GM12878 (cell line): ENCODE measurements around the gene TAF6L. TPM values are rescaled to one million over a fixed set of nuclear protein-coding genes. Genes with fewer than 3 reads are reported as not detected.

Experiments
- ATF7 ChIP-seq: fragments of 450-650 bp; IDR thresholded peaks from 2 replicates; pipeline ENCODE4 v1.6.1; 2016; ENCODE audit warnings: low read depth, mild to moderate bottlenecking
- BHLHE40 ChIP-seq, 2 experiments: fragments of 450-650 bp in 1 of 2; IDR thresholded peaks; 2 replicates each; pipeline ENCODE4 v1.6.1; 2011 to 2017; ENCODE audit warnings: low read depth in 2 of 2, borderline replicate concordance in 1 of 2, improper control_type of control experiment in 1 of 2, low read length in 1 of 2, mild to moderate bottlenecking in 1 of 2
- CREB1 ChIP-seq: IDR thresholded peaks from 2 replicates; pipeline ENCODE4 v1.6.1; 2012; ENCODE audit warnings: low read depth, mild to moderate bottlenecking, inconsistent platforms
- CREM ChIP-seq: IDR thresholded peaks from 2 replicates; pipeline ENCODE4 v1.6.1; 2014; ENCODE audit warnings: antibody characterized with exemption, low read depth
- FOXM1 ChIP-seq: IDR thresholded peaks from 2 replicates; pipeline ENCODE4 v1.6.1; 2012; ENCODE audit warnings: low read depth, mild to moderate bottlenecking, inconsistent platforms, low read length, moderate library complexity
- IKZF1 ChIP-seq: fragments of 450-650 bp; conservative IDR thresholded peaks from 2 replicates; pipeline ENCODE4 v1.6.1; 2017; ENCODE audit warnings: antibody characterized with exemption, mild to moderate bottlenecking
- JUNB ChIP-seq: IDR thresholded peaks from 2 replicates; pipeline ENCODE4 v1.6.1; 2016; ENCODE audit warnings: antibody characterized with exemption, mild to moderate bottlenecking
- MTA3 ChIP-seq: IDR thresholded peaks from 2 replicates; pipeline ENCODE4 v1.6.1; 2012; ENCODE audit warnings: low read length, inconsistent platforms, borderline replicate concordance
- MXI1 ChIP-seq: fragments of 150-350 bp; IDR thresholded peaks from 2 replicates; pipeline ENCODE4 v1.6.1; 2011; ENCODE audit warnings: low read depth, mild to moderate bottlenecking, inconsistent platforms, low read length, improper control_type of control experiment
- NFIC ChIP-seq: IDR thresholded peaks from 2 replicates; pipeline ENCODE4 v1.6.1; 2012; ENCODE audit warnings: low read depth, mild to moderate bottlenecking, inconsistent platforms, low read length, moderate library complexity
- PAX8 ChIP-seq: fragments of 450-650 bp; IDR thresholded peaks from 2 replicates; pipeline ENCODE4 v1.6.1; 2017; ENCODE audit warnings: mild to moderate bottlenecking, moderate library complexity
- PML ChIP-seq: IDR thresholded peaks from 2 replicates; pipeline ENCODE4 v1.6.1; 2012; ENCODE audit warnings: low read length, inconsistent platforms
- RELA ChIP-seq: fragments of 450-650 bp; IDR thresholded peaks from 2 replicates; pipeline ENCODE4 v1.8.0; 2014; ENCODE audit warnings: borderline replicate concordance; ENCODE audit not compliant: partially characterized antibody
- SP1 ChIP-seq: IDR thresholded peaks from one replicate; pipeline ENCODE4 v1.6.1; 2011; ENCODE audit warnings: low read depth, low read length
- TCF3 ChIP-seq: IDR thresholded peaks from 2 replicates; pipeline ENCODE4 v1.6.1; 2012; ENCODE audit warnings: low read depth, mild to moderate bottlenecking, low read length, borderline replicate concordance; ENCODE audit not compliant: insufficient read depth
- TCF7 ChIP-seq: IDR thresholded peaks from 2 replicates; pipeline ENCODE4 v1.6.1; 2014; ENCODE audit warnings: antibody characterized with exemption, borderline replicate concordance
- YBX1 ChIP-seq: fragments of 450-650 bp; IDR thresholded peaks from 2 replicates; pipeline ENCODE4 v1.6.1; 2016; ENCODE audit warnings: antibody characterized with exemption
- ZNF622 ChIP-seq: fragments of 450-650 bp; IDR thresholded peaks from 2 replicates; pipeline ENCODE4 v1.6.1; 2017; ENCODE audit warnings: mild to moderate bottlenecking, inconsistent platforms
- polyA plus RNA-seq, 11 experiments: library from polyadenylated mRNA; depleted of rRNA in 4 of 11; unstranded in 6 of 11; stranded (reverse) in 5 of 11; fragments of >200 nt; fragmentation: Nextera tagmentation in 4 of 11; fragmentation: Illumina TruSeq in 1 of 11; extraction: Ambion mirVana in 4 of 11; extraction: Trizol in 1 of 11; gene quantifications; 1 replicate in 1 of 11; 2 replicates in 10 of 11; pipeline versions ENCODE4 v1.2.1 to v1.2.3, GENCODE V29; 2011 to 2016; ENCODE audit warnings: inconsistent platforms in 2 of 11, missing spikeins in 2 of 11, low read depth in 1 of 11
- total RNA-seq, 4 experiments: library from RNA; depleted of rRNA in 3 of 4; stranded (reverse); fragments of >200 nt in 3 of 4; fragmentation: Illumina TruSeq in 1 of 4; extraction: Trizol in 1 of 4; gene quantifications; 2 replicates each; pipeline versions ENCODE4 v1.2.1 to v1.2.3, GENCODE V29; 2013 to 2021
- TF ChIP-seq, protein P1 (sequence below): fragments of 450-650 bp; IDR thresholded peaks from 2 replicates; pipeline ENCODE4 v1.6.1; 2016; ENCODE audit warnings: mild to moderate bottlenecking
- TF ChIP-seq, protein P2 (sequence below): fragments of 450-650 bp; IDR thresholded peaks from 2 replicates; pipeline ENCODE4 v1.6.1; 2018; ENCODE audit warnings: borderline replicate concordance, mild to moderate bottlenecking; ENCODE audit not compliant: partially characterized antibody
- TF ChIP-seq, protein P3 (sequence below): fragments of 450-650 bp; formaldehyde crosslinking; IDR thresholded peaks from 2 replicates; pipeline ENCODE4 v1.4.0; 2022; ENCODE audit warnings: mild to moderate bottlenecking, moderate library complexity
- TF ChIP-seq, protein P4 (sequence below): IDR thresholded peaks from 2 replicates; pipeline ENCODE4 v1.6.1; 2012; ENCODE audit warnings: low read length, inconsistent platforms

Gene TAF6L
- total and polyA plus RNA-seq, 10 of the 15 experiments (the other 5 are each of a cell fraction or from before 2014, with no cell fraction given) = 0.15 to 35.6 (median 19.0) TPM

DNA sequence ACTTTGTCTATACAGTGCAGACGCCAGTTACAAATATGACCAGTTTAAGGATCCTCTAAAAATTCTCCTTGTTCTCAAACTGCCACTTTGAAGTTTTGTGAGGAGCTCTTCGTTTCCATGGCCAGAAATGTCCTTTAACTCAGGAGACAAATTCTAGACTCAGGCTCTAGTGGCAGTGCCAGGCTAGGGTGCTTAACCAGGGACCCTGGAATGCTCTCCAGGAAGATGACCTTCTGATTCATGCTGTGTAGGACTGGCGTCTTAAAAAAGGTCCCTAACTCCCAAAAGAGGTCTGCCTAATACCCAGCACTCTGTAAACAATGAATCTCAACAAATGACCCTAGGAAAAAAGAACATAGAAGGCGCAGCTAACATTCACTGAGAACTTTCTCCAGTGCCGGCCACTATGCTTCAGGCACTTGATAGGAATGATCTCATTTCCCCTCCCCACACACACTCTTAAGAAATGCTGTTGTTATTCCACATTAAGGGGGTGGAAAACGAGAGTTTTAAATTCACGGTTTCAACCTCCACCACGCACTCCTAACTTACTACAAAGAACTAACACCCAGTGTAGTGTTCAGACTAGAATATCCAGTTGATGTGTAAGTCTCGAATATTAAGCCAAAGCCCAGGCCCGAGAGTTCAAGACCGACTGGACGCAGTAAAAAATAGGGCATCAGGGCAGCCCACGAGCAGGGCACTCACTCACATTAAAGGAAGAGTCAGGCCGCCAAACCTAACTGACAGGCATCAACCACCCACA lies 33.3 kb downstream of the TAF6L start (continued):
- TF ChIP-seq ZNF622 (no peak), PAX8 (no peak), PML (no peak), ATF7 (peak; percentile 58), NFIC (peak; percentile 29; the same call in 1 of the 2 replicates), IKZF1 (no peak), BHLHE40 (IDR thresholded peaks at IDR 0.05; ENCODE audit: borderline replicate concordance in 1 of 2, low read depth in 2 of 2, low read length in 1 of 2) (no peak), MTA3 (0 out of 2 replicates have a peak, but pooled peaks have one; percentile 55), FOXM1 (no peak), JUNB (0 out of 2 replicates have a peak, but pooled peaks have one; percentile 16), SP1 (no peak), TCF7 (peak; percentile 39; the same call in 1 of the 2 replicates), MXI1 (no peak), CREM (peak; percentile 13; the same call in 1 of the 2 replicates), CREB1 (no peak), YBX1 (no peak), RELA (no peak), TCF3 (no peak)
- TF ChIP-seq, protein P1, sequence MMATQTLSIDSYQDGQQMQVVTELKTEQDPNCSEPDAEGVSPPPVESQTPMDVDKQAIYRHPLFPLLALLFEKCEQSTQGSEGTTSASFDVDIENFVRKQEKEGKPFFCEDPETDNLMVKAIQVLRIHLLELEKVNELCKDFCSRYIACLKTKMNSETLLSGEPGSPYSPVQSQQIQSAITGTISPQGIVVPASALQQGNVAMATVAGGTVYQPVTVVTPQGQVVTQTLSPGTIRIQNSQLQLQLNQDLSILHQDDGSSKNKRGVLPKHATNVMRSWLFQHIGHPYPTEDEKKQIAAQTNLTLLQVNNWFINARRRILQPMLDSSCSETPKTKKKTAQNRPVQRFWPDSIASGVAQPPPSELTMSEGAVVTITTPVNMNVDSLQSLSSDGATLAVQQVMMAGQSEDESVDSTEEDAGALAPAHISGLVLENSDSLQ = peak; percentile 41; the same call in 1 of the 2 replicates
- TF ChIP-seq, protein P2, sequence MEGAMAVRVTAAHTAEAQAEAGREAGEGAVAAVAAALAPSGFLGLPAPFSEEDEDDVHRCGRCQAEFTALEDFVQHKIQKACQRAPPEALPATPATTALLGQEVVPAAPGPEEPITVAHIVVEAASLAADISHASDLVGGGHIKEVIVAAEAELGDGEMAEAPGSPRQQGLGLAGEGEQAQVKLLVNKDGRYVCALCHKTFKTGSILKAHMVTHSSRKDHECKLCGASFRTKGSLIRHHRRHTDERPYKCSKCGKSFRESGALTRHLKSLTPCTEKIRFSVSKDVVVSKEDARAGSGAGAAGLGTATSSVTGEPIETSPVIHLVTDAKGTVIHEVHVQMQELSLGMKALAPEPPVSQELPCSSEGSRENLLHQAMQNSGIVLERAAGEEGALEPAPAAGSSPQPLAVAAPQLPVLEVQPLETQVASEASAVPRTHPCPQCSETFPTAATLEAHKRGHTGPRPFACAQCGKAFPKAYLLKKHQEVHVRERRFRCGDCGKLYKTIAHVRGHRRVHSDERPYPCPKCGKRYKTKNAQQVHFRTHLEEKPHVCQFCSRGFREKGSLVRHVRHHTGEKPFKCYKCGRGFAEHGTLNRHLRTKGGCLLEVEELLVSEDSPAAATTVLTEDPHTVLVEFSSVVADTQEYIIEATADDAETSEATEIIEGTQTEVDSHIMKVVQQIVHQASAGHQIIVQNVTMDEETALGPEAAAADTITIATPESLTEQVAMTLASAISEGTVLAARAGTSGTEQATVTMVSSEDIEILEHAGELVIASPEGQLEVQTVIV = no peak
- TF ChIP-seq, protein P3, sequence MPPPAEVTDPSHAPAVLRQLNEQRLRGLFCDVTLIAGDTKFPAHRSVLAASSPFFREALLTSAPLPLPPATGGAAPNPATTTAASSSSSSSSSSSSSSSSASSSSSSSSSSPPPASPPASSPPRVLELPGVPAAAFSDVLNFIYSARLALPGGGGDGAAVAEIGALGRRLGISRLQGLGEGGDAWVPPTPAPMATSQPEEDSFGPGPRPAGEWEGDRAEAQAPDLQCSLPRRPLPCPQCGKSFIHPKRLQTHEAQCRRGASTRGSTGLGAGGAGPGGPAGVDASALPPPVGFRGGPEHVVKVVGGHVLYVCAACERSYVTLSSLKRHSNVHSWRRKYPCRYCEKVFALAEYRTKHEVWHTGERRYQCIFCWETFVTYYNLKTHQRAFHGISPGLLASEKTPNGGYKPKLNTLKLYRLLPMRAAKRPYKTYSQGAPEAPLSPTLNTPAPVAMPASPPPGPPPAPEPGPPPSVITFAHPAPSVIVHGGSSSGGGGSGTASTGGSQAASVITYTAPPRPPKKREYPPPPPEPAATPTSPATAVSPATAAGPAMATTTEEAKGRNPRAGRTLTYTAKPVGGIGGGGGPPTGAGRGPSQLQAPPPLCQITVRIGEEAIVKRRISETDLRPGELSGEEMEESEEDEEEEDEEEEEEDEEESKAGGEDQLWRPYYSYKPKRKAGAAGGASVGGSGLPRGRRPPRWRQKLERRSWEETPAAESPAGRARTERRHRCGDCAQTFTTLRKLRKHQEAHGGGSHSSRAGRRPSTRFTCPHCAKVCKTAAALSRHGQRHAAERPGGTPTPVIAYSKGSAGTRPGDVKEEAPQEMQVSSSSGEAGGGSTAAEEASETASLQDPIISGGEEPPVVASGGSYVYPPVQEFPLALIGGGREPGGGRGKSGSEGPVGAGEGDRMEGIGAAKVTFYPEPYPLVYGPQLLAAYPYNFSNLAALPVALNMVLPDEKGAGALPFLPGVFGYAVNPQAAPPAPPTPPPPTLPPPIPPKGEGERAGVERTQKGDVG (CRISPR knock-in tag) = no peak
- TF ChIP-seq, protein P4, sequence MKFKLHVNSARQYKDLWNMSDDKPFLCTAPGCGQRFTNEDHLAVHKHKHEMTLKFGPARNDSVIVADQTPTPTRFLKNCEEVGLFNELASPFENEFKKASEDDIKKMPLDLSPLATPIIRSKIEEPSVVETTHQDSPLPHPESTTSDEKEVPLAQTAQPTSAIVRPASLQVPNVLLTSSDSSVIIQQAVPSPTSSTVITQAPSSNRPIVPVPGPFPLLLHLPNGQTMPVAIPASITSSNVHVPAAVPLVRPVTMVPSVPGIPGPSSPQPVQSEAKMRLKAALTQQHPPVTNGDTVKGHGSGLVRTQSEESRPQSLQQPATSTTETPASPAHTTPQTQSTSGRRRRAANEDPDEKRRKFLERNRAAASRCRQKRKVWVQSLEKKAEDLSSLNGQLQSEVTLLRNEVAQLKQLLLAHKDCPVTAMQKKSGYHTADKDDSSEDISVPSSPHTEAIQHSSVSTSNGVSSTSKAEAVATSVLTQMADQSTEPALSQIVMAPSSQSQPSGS = peak; percentile 63; the same call in 1 of the 2 replicates
